HUDEP-2 (cell line): ENCODE results near the gene GABBR1.
"Not testable (repeated sequence)": the region's sequence is repeated elsewhere in the genome, so short reads cannot be mapped to it uniquely, and the experiment has no call there.

Source experiments
- DNase-seq, 76 experiments: peaks; one replicate each; lab custom pipeline; 2025; ENCODE audit not compliant: unreplicated experiment in 76 of 76; lab: John Stamatoyannopoulos, UW

GABBR1 gene

DNA sequence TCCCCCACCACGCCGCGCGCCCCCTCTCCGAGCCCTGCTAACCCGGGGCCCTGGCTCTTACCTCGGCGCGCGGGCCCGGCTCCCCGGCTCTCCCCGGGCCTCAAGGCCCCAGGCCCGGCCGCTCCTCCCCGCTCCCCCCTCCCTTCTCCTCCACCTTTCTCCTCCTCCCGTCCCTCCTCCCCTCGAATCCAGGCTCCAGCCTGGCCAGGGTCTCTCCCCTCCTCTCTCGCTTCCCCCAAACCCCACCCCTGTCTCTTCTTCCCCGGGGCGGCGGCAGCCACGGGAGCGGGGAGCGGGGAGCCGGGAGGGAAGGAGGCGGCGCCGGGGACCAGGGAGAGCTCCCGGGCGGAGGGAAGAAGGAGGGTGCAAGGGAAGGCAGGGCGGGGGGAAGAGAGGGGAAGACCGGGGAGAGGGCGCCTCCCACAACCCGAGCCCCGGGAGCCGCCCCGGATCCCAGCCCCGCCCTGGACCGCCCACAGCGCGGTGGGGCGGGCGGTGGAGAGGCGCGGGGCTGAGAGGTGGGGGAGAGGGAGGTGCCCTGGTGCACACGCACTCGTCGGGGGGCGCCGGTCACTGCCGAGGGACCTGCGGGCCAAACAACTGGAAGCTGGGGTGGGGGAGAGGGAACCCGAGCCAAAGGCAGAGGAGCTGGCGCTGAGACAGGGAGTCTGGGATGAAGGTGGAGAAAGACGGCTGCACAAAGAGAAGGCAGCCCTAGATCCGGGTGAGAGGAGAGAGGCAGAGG is at the start of gene GABBR1:
TSS of gene GABBR1 (minus strand) at position 395 of the 745 bp plus-strand sequence. CDS start 798 bp downstream, outside the sequence.
- peak in 48 of 76 experiments; percentile 13 to 82 (median 48) for DNase-seq

DNA sequence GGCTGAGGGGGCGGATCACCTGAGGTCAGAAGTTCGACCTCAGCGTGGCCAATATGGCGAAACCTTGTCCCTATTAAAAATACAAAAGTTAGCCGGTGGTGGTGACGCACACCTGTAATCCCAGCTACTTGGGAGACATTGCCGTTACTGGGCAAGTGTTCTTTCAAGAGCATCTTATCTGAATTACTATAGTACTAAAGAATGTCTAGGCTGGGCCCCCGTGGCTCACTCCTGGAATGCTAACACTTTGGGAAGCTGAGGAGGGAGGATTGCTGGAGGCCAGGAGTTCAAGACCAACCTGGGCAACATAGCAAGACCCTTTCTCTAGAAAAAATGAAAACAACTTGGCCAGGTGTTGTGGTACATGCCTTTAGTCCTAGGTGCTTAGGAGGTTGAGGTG is 48.8 kb upstream of the GABBR1 start:
- no peak for DNase-seq

DNA sequence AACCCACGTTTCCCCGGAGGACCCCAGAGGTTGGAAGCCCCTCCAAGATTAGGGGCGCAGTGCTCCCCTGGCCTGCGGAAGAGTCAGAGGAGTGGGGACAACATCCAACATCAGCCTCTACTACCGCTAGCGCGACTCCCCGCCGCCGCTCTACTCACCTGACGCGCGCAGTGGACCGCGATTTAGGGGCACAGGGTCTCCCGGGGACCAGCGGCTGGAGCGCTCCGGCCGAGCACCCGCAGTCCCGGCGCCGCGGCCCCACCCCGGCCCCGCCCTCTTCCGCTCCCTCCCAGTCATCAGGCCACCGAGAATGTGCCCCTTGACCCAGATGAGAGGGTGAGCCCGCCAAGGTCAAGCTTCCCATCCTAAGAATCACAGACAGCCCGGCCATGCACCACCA is 47.9 kb upstream of the GABBR1 start, which contains the start of gene ZFP57:
TSS of gene ZFP57 (minus strand) at position 249 of the 400 bp plus-strand sequence. CDS start 4,149 bp downstream, outside the sequence.
- DNase-seq: no peak

DNA sequence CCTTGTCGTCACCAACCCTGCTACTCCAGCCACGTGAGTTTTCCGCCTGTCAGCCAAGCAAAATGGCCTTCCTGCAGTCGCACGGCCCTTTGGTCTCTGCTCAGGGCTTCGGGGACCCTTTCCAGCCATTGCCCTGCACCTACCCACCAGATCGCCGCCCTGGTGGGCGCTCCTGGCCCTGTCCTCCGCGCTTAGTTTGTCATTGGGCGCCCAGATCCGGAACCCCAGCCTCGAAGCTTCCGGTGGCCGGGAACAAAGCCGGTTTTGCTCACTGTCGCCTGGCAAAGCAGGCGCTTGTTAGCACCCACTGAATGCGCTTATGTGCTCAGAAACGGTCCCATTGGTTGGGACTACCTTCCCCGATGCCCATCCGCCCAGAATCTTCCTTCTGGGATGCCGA is 47.4 kb upstream of the GABBR1 start:
- DNase-seq: no peak

DNA sequence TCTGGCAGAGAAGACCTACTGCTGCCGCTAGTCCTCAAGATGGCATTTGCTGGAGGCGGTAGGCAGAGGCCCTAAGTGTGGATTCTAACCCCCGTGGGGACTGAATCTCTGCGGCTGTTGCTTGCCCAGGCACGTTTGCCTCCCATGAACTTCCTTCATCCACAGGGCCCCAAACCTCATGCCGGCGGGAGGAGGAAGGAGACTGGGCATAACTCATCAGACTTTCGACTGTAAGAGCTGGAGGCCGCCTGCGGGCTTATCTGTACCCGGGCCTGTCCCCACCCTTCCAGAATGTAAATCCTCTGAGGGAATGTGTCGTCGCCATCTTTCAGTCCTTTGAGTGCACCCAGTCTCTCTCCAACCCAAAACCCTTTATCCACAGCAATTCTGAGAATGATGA is 47.0 kb upstream of the GABBR1 start:
- no peak for DNase-seq

DNA sequence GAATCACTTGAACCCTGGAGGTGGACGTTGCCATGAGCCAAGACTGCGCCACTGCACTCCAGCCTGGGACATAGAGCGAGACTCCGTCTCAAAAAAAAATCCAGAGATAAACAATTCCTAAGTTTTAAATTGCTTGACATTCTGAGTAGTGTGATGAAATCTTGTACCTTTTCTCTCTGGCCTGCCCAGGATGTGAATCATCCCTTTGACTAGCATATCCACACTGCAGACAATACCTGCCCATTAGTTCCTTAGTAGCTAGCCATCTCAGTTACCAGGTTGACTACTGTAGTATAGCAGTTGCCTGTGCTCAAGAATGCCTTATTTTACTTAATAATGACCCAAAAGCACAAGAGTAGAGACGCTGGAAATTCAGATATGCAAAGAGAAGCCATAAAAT is 45.1 kb upstream of the GABBR1 start:
- no peak for DNase-seq

DNA sequence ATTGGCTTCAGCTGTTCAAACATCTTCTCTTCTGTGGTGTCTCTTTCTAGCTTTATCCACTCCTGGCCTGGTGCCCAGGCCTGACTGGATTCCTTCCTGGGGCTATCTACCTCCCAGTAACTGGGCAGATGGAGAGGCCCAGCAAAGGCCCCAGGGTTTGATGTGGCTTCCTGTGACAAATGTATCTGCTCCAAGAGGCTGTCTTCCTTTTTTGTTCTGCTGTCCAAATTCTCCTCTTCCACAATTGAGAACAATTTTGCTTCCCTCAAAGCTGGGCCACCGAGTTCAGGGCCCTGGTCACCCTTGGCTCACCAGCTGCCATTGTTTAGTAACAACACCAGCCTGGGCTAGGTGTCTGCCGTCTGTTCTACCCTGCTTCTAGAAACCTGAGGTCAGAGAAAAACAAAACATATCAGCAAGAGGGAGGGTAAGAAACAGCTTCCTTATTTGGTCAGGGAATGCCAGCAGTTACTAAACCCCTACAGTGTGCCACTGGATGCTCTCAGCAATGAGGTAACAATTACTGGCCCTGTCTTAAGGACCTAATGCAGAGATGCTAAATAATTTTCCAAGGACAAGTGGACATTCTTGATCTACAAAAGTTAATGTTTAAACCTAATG is 44.1 kb upstream of the GABBR1 start:
- DNase-seq: no peak

DNA sequence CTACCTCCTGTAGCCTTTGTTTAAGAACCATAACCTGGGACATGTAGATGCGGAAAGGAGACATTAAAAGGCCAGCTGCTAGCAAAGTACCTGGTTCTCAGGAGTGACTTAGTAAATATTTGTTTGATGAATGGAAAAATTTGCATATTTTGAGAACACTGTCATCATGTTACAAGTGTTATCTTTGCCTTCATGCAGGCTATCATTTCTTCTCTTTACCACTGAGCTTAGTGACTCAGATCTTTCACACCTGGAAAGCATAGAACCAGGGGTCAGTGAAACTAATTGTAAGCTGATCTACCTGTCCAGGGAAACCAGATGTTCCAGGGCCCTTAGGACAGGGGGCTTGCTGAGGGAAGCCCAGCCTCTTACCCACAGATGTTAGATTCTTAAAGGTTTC is 42.6 kb upstream of the GABBR1 start:
- DNase-seq: no peak

DNA sequence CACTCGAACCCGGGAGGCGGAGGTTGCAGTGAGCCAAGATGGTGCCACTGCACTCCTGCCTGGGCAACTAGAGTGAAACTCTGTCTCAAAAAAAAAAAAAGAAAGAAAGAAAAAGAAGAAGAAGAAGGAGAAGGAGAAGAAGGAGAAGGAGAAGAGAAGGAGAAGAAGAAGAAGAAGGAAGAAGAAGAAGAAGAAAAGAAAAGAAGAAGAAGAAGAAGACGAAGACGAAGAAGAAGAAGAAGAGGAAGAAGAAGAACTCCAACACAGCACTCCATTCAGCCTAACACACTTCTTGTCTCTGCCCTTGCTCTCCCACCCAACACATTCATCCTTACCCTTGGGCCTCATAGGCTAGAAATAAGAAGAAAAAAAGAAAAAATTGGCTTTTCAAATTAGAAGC is 41.0 kb upstream of the GABBR1 start:
- no peak for DNase-seq

DNA sequence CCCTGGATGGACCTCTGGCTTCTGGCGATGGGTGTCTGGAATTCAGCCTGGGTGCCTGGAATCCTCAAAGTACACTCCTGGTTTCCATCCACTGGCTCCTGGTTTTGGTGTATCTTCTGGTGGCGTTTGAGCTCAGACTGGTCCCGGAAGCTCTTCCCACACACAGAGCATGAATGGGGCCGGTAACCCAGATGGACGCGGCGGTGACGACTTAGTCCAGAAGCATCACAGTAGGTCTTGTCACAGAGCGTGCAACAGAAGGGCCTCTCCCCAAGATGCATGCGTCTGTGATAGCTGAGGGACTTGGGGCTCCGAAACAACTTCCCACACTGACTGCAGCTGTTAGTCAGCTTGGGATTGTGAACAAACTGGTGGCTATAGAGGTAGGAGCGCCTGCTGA is 40.2 kb upstream of the GABBR1 start:
- DNase-seq: no peak

DNA sequence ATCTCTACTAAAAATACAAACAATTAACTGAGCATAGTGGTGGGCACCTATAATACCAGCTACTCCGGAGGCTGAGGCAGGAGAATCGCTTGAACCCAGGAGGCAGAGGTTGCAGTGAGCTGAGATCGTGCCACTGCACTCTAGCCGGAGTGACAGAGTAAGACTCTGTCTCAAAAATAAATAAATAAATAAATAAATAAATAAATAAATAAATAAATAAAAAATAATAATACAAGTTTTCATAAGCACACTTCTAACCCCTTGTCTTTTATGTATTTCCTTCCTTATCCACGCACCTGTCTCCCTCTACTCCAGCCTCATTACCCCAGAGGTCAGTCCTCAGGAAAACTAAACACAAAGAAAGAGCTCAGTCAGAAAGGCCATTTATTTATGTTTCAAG is 39.1 kb upstream of the GABBR1 start:
- not testable (repeated sequence) for DNase-seq

DNA sequence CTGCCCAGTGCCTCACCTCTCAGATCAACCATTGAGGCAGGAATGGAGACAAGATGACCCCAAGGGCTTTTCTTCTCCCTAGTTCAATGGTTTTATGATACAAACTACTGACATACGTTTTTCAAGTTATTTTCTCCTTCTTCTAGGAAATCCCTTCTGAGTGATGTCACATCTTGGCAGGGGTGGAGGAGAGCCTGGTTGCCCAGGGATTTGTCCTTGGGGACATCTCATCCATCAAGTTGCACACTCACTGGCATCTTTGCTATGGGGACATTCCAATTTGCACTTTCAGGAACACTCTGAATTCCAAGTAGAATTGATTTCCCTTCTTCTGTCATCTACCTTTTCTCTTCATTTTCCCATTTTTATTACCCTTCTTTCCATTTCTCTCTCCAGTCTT is 38.0 kb upstream of the GABBR1 start:
- DNase-seq: no peak

DNA sequence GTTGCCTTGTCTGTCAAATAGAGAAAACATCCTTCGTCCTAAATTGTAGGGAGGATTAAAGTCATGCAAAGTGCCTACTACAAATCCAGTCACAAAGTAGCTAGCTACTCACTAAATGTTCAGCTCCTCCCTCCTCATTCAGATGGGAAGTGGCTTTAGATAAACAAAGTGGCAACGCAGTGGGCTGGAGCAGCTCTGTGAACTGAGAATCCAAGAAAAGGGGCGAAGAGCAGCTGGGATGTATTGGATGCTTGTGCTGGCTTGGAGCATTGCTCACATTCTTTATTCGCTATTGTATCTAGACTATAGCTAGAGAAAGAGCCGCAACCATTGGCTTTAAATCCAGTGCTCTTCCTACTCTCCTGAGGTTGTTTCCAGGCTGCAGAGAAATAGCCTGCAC is 34.2 kb upstream of the GABBR1 start:
- no peak for DNase-seq

DNA sequence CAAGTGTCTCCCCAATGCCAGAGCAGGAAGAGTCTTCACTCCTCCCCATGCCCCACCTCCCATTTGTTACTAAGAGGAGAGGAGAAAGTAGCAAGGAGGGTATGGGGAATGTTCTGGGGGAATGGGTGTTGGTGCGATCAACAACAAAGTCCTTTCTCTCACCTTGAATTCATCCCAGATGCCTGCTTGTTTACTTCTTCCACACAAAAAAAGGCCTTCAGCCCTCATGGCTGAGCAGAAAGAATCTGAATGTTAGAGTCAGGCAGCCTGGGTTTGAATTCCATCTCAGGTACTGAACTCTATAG is 33.8 kb upstream of the GABBR1 start:
- DNase-seq: no peak

DNA sequence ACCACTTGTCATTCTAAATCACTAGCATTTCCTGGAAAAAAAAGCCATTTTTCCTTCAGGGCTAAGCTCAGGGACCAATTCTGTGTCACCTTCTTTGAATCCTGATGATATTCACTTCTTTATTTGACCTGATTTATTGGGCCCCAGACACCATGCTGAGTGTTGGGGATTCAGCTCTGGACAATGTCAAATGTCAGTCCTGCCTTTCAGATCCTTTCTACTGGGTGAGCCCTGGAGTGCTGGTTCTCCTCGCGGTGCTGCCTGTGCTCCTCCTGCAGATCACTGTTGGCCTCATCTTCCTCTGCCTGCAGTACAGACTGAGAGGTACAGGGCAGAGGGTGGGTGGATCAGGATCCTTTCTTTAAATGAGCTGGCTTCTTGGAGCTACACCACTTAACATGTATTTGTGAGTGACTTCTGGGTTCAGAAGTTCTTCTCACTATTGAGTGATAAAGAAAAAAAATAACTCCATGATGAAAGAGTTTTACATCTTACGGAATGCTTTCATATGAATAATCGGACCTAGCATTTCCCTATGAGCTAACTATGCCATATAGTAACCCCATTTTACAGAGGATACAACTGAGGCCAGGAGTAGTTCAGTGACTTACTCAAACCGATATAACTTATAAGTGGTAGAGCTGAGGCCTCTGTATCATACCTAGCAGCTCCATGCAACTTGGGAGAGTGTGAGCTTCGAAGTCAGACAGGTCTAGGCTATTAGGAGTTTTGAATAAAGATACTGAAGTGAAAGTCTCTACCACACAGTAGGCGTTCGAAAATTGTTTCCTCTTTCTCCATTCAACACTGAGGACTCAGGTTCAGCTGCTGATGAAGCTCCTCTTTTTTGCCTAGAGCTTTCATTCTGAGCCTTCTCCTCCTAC is 33.2 kb upstream of the GABBR1 start:
- no peak for DNase-seq

DNA sequence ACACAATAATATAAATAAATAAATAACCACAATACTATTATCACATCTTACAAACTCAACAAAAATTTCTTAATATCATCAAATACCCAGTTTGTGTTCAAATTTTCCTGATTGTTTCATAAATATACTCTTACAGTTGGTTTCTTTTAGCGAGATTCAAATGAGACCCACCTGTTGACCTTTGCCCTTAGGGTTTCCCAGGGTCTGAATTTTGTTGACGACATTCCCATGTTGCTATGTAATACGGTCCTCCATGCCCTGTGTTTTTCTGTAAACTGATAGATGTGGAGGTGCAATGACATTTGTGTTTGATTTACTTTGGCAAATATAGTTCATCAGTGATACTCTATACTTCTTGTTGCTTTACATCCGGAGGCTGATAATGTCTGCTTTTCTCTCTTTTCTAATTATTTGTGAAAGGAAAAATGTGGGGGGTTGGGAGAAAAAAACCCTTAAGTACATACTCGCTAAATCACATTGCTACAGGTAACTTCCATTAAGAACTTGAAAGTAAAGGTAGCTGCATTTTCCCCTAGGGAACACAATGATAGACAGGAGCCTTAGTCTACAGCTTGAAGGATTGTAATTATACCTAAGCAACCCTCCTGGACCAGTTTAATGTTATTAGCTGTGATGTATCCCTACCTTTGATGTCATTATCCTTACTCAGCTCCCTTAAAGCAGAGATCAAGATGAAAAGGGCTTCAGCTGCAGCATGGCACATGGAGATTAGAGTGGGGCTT is 30.5 kb upstream of the GABBR1 start:
- DNase-seq: no peak

DNA sequence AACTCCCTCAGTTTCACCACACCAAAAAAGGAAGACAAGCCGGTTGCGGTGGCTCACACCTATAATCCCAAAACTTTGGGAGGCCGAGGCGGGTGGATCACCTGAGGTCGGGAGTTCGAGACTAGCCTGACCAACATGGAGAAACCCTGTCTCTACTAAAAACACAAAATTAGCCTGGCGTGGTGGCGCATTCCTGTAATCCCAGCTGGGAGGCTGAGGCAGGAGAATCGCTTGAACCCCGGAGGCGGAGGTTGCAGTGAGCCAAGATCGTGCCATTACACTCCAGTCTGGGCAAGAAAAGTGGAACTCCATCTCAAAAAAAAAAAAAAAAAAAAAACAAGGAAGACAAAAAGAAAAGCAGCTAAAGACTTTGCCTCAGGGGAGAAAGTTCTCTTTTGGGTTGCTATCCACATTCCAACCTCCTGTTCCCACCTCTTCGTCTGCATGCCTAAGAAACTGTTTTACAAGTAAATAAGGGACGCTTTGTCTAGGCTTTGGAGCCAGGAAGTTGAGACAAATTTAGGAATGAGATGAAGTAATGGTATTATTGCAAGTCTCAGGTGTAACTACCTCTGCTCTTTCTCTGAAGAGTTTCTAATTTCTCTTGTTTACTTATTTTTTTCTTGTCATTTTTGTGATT is 28.6 kb upstream of the GABBR1 start:
- DNase-seq: not testable (repeated sequence)

DNA sequence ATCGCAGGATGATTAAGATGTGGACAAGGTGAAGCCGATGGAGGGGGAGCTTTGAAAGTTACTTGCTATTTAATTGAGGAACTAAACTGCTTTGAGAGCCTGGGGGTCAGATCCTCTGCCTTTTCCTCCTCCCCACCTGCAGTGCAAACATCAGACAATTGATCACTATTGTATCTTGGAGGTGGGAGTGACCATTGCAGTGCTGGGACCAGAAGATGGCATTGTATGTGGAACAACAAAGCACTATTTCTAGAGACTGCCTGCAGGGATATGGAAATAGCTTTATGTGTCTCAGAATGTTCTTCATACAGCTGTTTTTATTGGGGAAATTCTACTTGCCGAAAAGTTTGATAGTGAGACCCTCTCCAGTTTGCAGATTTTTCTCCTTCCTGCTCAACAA is 28.1 kb upstream of the GABBR1 start:
- no peak for DNase-seq

DNA sequence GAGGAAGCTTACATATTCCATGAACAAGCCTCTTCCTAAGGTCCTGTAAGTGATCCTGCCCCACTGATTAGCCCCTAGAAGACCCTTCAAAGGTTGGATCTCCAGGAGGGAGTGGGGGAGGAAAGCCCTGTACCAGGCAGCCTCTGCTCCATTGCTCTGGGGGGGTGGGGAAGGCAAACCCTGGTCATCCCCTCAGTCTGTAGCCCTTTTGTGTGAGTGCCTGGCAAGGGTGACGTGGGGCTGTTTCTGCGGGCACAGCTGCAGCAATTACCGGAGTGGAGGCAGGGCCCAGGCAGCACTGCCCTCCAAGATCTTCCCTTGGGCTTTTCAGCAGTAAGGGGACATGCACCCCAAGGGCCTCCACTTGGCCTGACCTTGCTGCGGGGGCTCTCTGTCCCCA is 23.8 kb upstream of the GABBR1 start, which contains the start of gene MOG:
TSS of gene MOG (plus strand) at position 295 of the 400 bp plus-strand sequence. CDS start 118 bp downstream, outside the sequence.
- DNase-seq: no peak

DNA sequence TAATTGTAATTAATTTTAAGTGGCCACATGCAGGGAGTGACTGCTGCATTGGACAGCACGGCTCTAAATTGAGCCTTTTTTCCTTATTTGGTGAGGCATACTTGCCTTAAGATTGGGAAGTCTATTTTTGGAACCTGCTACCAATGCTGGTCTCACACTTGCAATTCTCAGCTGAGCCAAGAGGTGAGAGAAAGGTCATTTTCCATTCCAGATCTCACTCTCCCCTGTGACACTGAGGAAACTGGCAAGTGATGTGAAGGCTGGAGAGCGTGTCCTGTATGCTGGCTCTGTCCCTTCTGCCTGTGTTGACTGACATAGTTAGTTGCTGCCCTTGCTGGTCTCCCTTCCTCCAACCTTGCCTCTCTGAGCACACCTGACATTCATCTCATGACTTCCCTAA is 23.2 kb upstream of the GABBR1 start:
- DNase-seq: no peak
